ENCODE results near the gene NOL9. TPM values are rescaled to one million over a fixed set of nuclear protein-coding genes. Genes with fewer than 3 reads are reported as not detected.

The NOL9 gene
- total and polyA plus RNA-seq, 9 of the 15 experiments (the other 6 are each of a cell fraction or from before 2014, with no cell fraction given) = 5.6 to 76.5 (median 47.3) TPM

GRCh38 chr1:6496890-6497214 lies 57.5 kb downstream of the NOL9 start:
- Histone ChIP-seq H4K20me1 (replicated peaks; ENCODE audit: control insufficient read depth, insufficient read depth, low read length) (peaks cover 37% of the 10 kb centered on the region), H3K4me3 (no peak overlapping the region), H3K9ac (ENCODE audit: insufficient read depth in 1 of 2, low read depth in 2 of 2, low read length in 2 of 2) (0 out of 4 replicates have a peak overlapping the region, but pooled peaks of 1 of the 2 experiments have one; percentile 22), H3K4me1 (replicated peaks in 1 of 2; ENCODE audit: control insufficient read depth in 2 of 2, insufficient read depth in 2 of 2, low read length in 2 of 2) (peaks cover 0 to 43% of the 10 kb centered on the region in 2 experiments; a peak in 2 of 5 replicates), H3K9me1 (ENCODE audit: control insufficient read depth, insufficient read depth, low read length) (no peaks in the 10 kb centered on the region), H3K79me2 (ENCODE audit: control insufficient read depth, insufficient read depth, low read length) (no peaks in the 10 kb centered on the region), H3K27me3 (ENCODE audit: control insufficient read depth in 2 of 2, insufficient read depth in 2 of 2, low read length in 2 of 2) (peaks cover 45 to 77% of the 10 kb centered on the region in 2 experiments), H3K27ac (ENCODE audit: extremely low read depth, low read depth, low read length) (no peak overlapping the region), H3K9me3 (replicated peaks; ENCODE audit: control insufficient read depth, insufficient read depth, low read depth, low read length) (no peaks in the 10 kb centered on the region), H2AFZ (ENCODE audit: low read depth, low read length) (no peak overlapping the region), H3K4me2 (ENCODE audit: insufficient read depth, low read length) (no peak overlapping the region), H3K36me3 (ENCODE audit: control insufficient read depth, insufficient read depth, low read length) (no peaks in the 10 kb centered on the region)
- TF ChIP-seq KLF10 (CRISPR knock-in tag; IDR thresholded peaks at IDR 0.05) = no peak
- BruUV-seq (replicated peaks) = no TSS peak
- CTCF ChIA-PET (ENCODE audit: low intra/inter-chr PET ratio) = interaction anchor here (0.6 kb wide), 1 partner anchor 250 kb away, joined by 3 read pairs; no protein-coding TSS in a partner anchor
- no peak for DNase-seq (ENCODE audit: extremely low read depth in 1 of 4, low spot score in 3 of 4)
- no peak for FAIRE-seq
- no peak for ATAC-seq
- in situ Hi-C loops (cut with MboI) = loop anchor here (10.0 to 25.0 kb wide), 2 partner anchors 138 to 715 kb away; no protein-coding TSS in a partner anchor
- 12% methylated on average over 17 of the region's 21 CpGs for WGBS (ENCODE audit: insufficient coverage, low coverage, missing lambda C conversion rate)
- intact Hi-C loops (cut with micrococcal nuclease) = no loop called here
- POLR2A ChIA-PET = no interaction called here

- Histone ChIP-seq H3K9me1 (ENCODE audit: control insufficient read depth, insufficient read depth, low read length) (no peaks in the 10 kb centered on the region), H3K9ac (ENCODE audit: insufficient read depth in 1 of 2, low read depth in 2 of 2, low read length in 2 of 2) (no peak overlapping the region; a peak in 1 of 4 replicates), H2AFZ (ENCODE audit: low read depth, low read length) (no peak overlapping the region), H3K9me3 (replicated peaks; ENCODE audit: control insufficient read depth, insufficient read depth, low read depth, low read length) (no peaks in the 10 kb centered on the region), H3K27me3 (ENCODE audit: control insufficient read depth in 2 of 2, insufficient read depth in 2 of 2, low read length in 2 of 2) (peaks cover 41 to 77% of the 10 kb centered on the region in 2 experiments; a peak in 4 of 5 replicates), H3K4me2 (ENCODE audit: insufficient read depth, low read length) (no peak overlapping the region), H3K36me3 (ENCODE audit: control insufficient read depth, insufficient read depth, low read length) (no peaks in the 10 kb centered on the region), H3K4me1 (replicated peaks in 1 of 2; ENCODE audit: control insufficient read depth in 2 of 2, insufficient read depth in 2 of 2, low read length in 2 of 2) (peaks cover 0 to 41% of the 10 kb centered on the region in 2 experiments; a peak in 2 of 5 replicates), H3K79me2 (ENCODE audit: control insufficient read depth, insufficient read depth, low read length) (no peaks in the 10 kb centered on the region), H3K4me3 (no peak overlapping the region), H3K27ac (ENCODE audit: extremely low read depth, low read depth, low read length) (no peak overlapping the region), H4K20me1 (replicated peaks; ENCODE audit: control insufficient read depth, insufficient read depth, low read length) (peaks cover 36% of the 10 kb centered on the region)
- no TSS peak for BruUV-seq (replicated peaks)
- in situ Hi-C loops (cut with MboI) (loop anchor here (10.0 to 25.0 kb wide), 2 partner anchors 138 to 716 kb away; no protein-coding TSS in a partner anchor), intact Hi-C loops (cut with micrococcal nuclease) (no loop called here)
- CTCF ChIA-PET (ENCODE audit: low intra/inter-chr PET ratio) = no interaction called here
- TF ChIP-seq ZBTB2 (IDR thresholded peaks at IDR 0.05) = no peak
- TF ChIP-seq RBFOX2 (IDR thresholded peaks at IDR 0.05; ENCODE audit: low read depth, low read length) = 0 out of 2 replicates have a peak, but pooled peaks have one; percentile 12
- peak in 1 of 4 experiments; percentile 29 for DNase-seq (ENCODE audit: extremely low read depth in 1 of 4, low spot score in 3 of 4)
- 4% methylated on average over 13 of the region's 13 CpGs for WGBS (ENCODE audit: insufficient coverage, low coverage, missing lambda C conversion rate)
- POLR2A ChIA-PET = interaction anchor here (0.8 to 1.5 kb wide), 3 partner anchors 9 to 29 kb away, joined by 3 to 4 read pairs (median 3); no protein-coding TSS in a partner anchor
- ATAC-seq = no peak
- no peak for FAIRE-seq
These were observed 58.0 kb downstream of the NOL9 start for GRCh38 chr1:6496365-6496721.
